ENCODE measurements around the gene GPR89A.
"Not testable (repeated sequence)": the region's sequence is repeated elsewhere in the genome, so short reads cannot be mapped to it uniquely, and the experiment has no call there.

GRCh38 chr1:145684858-145685257 is 77.1 kb downstream of the GPR89A start:
- not testable (repeated sequence) for TF ChIP-seq CTCF (IDR thresholded peaks at IDR 0.05); REST (IDR thresholded peaks at IDR 0.05; ENCODE audit: insufficient read depth in 1 of 2, low read depth in 2 of 2, low read length in 1 of 2); POLR2AphosphoS5 (IDR thresholded peaks at IDR 0.05; ENCODE audit: low read depth, low read length); SIN3A (IDR thresholded peaks at IDR 0.05; ENCODE audit: borderline replicate concordance, insufficient read depth, low read depth, low read length)
